ENCODE measurements around the gene TMBIM6. TPM values are rescaled to one million over a fixed set of nuclear protein-coding genes. Genes with fewer than 3 reads are reported as not detected.
"Not testable (repeated sequence)": the region's sequence is repeated elsewhere in the genome, so short reads cannot be mapped to it uniquely, and the experiment has no call there.

Gene TMBIM6
- total RNA-seq, 1 experiment from 2014 or later = 628 TPM

DNA sequence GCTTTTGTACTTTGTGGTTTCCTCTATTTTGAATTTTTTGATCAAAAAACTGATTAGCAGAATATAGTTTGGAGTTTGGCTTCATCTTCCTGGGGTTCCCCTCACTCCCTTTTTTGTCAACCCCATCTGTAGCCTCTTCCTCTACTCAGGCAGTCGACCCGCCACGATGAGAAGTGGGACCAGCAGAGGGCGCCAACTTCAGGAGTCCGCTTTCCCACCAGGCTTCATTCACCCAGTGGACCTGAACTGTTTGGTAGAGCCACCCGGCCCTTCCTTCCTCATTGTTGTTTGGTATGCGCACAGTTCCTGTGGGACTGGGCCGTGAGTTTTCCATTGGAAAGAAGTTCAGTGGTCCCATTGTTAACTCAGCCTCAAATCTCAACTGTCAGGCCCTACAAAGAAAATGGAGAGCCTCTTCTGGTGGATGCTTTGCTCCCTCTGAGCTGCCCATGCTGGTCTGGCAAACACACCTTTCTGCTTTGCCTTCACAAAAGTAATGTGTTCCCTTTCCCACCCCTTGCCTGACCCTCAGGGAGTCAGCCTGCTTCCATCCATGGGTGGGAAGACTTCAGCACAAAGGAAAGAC, 21.7 kb downstream of the TMBIM6 start:
- peak; percentile 47 for DNase-seq (ENCODE audit: low read depth)
- in situ Hi-C loops (cut with HindIII; ENCODE audit: low pct_unique_long_range_greater_than_20kb, low sequenced_read_pairs) = no loop called here

DNA sequence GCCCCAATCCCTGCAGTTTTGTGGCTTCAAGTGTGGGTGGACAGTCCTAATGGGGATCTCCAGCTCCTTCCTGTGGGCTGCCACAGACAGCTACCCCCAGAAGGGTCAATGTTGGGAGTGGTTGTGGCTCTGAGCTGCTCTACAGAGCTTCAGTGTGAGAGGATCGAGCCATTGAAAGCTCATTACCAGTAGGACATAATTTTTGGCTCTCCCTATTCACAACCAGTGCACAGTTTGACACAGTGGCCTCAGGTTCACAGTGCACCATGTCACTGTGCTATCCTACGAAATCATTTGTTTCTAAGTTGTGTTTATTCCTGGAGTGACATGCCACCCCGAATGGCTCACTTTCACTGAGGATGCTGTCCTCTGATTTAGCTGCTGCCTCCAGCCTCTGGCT, 22.8 kb downstream of the TMBIM6 start:
- no peak for DNase-seq (ENCODE audit: low read depth)
- in situ Hi-C loops (cut with HindIII; ENCODE audit: low pct_unique_long_range_greater_than_20kb, low sequenced_read_pairs) = no loop called here

DNA sequence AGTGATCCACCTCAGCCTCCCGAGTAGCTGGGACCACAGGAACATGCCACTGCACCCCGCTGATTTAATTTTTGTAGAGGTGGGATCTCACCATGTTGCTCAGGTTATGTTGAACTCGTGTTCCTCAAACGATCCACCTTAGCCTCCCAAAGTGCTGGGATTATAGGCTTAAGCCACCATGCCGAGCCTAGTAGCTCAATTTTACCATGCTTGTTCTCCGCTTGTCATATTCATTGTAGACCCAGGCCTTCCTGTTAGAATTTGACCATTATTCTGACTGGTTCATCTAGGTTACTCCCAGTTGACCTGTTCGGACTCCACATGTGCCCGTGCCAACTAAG, 24.7 kb downstream of the TMBIM6 start:
- in situ Hi-C loops (cut with HindIII; ENCODE audit: low pct_unique_long_range_greater_than_20kb, low sequenced_read_pairs) = no loop called here
- no peak for DNase-seq (ENCODE audit: low read depth)

GRCh38 chr12:49767333-49767732, 26.0 kb downstream of the TMBIM6 start:
- no peak for DNase-seq (ENCODE audit: low read depth)
- in situ Hi-C loops (cut with HindIII; ENCODE audit: low pct_unique_long_range_greater_than_20kb, low sequenced_read_pairs) = no loop called here

- in situ Hi-C loops (cut with HindIII; ENCODE audit: low pct_unique_long_range_greater_than_20kb, low sequenced_read_pairs); DNase-seq (ENCODE audit: low read depth): not testable (repeated sequence)
These were observed 31.7 kb downstream of the TMBIM6 start for GRCh38 chr12:49773102-49773501.

GRCh38 chr12:49776413-49776812, 35.1 kb downstream of the TMBIM6 start:
- in situ Hi-C loops (cut with HindIII; ENCODE audit: low pct_unique_long_range_greater_than_20kb, low sequenced_read_pairs) = no loop called here
- peak; percentile 50 for DNase-seq (ENCODE audit: low read depth)

DNA sequence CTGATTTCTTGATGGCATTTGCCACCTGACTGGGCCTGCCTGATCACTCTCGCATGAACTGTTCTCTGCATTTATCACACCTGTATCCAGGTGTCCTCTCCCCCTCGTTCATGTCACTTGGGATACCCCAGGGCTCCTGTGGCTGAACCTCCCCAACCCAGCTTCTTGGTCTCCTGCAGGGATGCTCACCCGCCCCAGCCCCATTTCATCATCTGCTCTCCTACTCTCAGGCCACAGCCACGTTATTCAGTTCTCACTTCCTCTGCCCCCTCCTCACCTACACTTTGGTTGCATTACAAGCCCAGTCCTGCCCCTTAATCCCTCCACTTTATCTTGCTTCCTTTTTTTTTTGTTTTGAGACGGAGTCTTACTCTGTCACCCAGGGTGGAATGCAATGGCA, 35.5 kb downstream of the TMBIM6 start:
- no peak for DNase-seq (ENCODE audit: low read depth)
- in situ Hi-C loops (cut with HindIII; ENCODE audit: low pct_unique_long_range_greater_than_20kb, low sequenced_read_pairs) = no loop called here

- no peak for DNase-seq (ENCODE audit: low read depth)
- in situ Hi-C loops (cut with HindIII; ENCODE audit: low pct_unique_long_range_greater_than_20kb, low sequenced_read_pairs) = no loop called here
These were observed 36.0 kb downstream of the TMBIM6 start for GRCh38 chr12:49777341-49777740.

DNA sequence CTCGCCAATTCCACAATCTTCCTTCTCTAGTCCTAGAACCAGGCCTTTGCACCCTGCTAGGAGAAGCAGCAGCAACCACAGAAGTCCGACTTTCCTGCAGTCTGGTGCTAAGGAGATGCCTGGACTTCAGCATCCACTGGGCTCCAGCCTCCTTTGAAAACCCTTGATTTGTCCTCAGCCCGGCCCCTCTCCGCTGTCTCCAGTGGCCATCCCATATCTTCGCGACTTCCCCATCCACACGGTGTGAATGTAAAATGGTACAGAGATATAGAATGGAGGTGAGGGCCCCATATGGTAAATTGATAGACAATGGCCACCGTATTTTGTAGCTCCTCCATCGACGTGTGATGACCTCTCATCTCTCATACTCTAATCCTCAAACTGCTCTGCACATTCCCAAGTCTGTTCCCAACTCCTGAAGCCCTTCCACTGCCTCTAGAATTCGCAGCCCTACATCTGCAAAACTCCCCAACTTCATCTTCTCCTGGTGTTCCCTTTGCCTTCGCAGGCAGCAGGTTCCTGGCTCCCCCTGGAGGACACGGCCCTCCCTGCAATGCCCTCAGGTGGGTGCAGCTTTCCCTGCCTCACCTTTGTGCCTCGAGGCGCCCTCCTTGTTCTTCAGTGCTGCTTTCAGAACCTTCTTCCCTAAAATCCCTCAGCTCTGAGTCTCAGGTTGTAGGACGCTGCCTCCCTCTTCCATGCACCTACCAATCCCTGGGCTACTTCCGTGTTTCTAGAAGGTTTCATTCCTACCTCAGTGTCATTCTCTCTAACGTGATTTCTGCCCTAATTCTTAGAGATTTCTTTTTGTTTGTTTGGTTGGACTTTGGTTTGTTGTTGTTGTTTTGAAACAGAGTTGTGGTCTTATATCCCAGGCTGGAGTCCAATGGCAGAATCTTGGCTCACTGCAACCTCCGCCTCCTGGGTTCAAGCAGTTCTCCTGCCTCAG, 36.7 kb downstream of the TMBIM6 start:
- in situ Hi-C loops (cut with HindIII; ENCODE audit: low pct_unique_long_range_greater_than_20kb, low sequenced_read_pairs) = no loop called here
- DNase-seq (ENCODE audit: low read depth) = peak; percentile 36

- no peak for DNase-seq (ENCODE audit: low read depth)
- in situ Hi-C loops (cut with HindIII; ENCODE audit: low pct_unique_long_range_greater_than_20kb, low sequenced_read_pairs) = no loop called here
These were observed 38.2 kb downstream of the TMBIM6 start for GRCh38 chr12:49779581-49779980.

- in situ Hi-C loops (cut with HindIII; ENCODE audit: low pct_unique_long_range_greater_than_20kb, low sequenced_read_pairs); DNase-seq (ENCODE audit: low read depth): not testable (repeated sequence)
These were observed 39.6 kb downstream of the TMBIM6 start for GRCh38 chr12:49780914-49781313.

DNA sequence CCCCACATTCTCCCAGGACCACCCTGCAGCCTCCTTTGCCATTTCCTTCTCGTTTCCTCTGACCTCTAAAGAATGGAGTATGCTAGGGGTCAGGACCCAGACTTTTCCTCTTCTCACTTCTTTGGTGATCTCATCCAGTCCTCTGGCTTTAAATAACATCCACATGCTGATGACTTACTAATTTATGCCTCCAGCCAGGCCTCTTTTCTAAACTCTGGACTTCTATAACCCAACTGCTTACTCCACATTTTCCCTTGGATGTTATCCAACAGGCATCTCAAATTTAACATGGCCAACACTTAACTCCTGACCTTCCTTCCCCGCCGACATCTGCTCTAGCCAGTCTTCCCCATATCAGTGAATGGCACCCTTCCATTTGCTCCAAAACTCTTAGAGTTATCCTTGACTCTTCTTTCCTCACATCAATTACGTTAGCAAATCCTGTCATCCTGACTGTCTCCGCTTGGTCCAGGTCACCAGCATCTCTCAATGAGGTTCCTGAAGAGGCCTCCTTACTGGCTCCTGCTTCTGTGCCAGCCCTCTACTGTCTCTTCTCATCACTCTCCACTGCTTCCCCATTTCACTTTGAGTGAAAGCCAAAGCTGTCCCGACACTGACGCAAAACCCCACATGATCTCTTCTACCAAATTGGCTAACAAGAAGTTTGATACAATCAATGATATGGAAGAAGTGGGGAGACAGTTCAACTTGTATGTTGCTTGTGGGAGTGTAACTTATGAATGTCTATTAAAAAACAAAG, 42.7 kb downstream of the TMBIM6 start:
- in situ Hi-C loops (cut with HindIII; ENCODE audit: low pct_unique_long_range_greater_than_20kb, low sequenced_read_pairs) = no loop called here
- no peak for DNase-seq (ENCODE audit: low read depth)

DNA sequence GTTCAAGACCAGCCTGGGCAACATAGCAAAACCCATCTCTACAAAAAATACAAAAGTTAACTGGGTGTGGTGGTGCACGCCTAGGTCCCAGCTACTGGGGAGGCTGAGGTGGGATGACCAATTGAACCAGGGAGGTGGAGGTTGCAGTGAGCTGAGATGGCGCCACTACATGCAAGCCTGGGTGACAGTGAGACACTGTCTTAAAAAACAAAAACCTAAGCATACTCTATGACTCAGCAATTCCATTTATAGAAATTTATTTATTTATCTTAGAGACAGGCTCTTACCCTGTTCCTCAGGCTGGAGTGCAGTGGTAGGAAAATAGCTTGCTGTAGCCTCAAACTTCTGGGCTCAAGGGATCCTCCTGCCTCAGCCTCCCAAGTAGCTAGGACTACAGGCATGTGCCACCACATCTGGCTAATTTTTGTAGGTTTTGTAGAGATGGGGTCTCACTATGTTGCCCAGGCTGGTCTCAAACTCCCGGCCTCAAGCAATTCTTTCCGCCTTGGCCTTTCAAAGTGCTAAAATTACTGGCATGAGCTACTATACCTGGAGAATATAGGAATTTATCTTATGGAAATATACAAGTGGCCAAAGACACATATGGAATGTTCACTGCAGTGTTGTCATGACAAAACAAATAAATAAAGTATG, 43.5 kb downstream of the TMBIM6 start:
- in situ Hi-C loops (cut with HindIII; ENCODE audit: low pct_unique_long_range_greater_than_20kb, low sequenced_read_pairs) = no loop called here
- peak; percentile 44 for DNase-seq (ENCODE audit: low read depth)

GRCh38 chr12:49787672-49788071, 46.3 kb downstream of the TMBIM6 start:
- in situ Hi-C loops (cut with HindIII; ENCODE audit: low pct_unique_long_range_greater_than_20kb, low sequenced_read_pairs) = no loop called here
- DNase-seq (ENCODE audit: low read depth) = no peak

GRCh38 chr12:49789992-49790391, 48.6 kb downstream of the TMBIM6 start:
- in situ Hi-C loops (cut with HindIII; ENCODE audit: low pct_unique_long_range_greater_than_20kb, low sequenced_read_pairs) = no loop called here
- DNase-seq (ENCODE audit: low read depth) = no peak

- in situ Hi-C loops (cut with HindIII; ENCODE audit: low pct_unique_long_range_greater_than_20kb, low sequenced_read_pairs) = no loop called here
- no peak for DNase-seq (ENCODE audit: low read depth)
These were observed 49.6 kb downstream of the TMBIM6 start for GRCh38 chr12:49790741-49791555.

- no peak for DNase-seq (ENCODE audit: low read depth)
- in situ Hi-C loops (cut with HindIII; ENCODE audit: low pct_unique_long_range_greater_than_20kb, low sequenced_read_pairs) = no loop called here
These were observed 50.3 kb downstream of the TMBIM6 start for GRCh38 chr12:49791700-49792099.

Measured in Caki2 (cell line).